Measurements from ENCODE around the gene PNRC2.

DNA sequence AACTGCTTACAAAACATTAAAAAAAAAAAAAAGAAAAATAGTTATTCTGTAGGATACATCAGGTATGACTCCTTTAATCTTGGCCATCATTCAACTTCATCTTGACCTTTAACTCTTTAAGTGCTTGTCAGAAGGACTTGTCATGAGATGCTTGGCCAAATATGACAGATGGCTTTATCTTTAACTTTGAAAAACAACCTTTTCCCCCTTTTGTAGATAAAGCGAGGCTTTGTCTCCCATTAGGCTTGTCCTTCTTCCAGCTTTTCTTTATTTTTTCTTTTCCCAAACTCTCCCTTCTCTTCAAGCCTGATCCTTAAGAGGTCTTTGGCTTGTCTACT lies 18.2 kb downstream of the PNRC2 start:
- TF ChIP-seq, protein P1, sequence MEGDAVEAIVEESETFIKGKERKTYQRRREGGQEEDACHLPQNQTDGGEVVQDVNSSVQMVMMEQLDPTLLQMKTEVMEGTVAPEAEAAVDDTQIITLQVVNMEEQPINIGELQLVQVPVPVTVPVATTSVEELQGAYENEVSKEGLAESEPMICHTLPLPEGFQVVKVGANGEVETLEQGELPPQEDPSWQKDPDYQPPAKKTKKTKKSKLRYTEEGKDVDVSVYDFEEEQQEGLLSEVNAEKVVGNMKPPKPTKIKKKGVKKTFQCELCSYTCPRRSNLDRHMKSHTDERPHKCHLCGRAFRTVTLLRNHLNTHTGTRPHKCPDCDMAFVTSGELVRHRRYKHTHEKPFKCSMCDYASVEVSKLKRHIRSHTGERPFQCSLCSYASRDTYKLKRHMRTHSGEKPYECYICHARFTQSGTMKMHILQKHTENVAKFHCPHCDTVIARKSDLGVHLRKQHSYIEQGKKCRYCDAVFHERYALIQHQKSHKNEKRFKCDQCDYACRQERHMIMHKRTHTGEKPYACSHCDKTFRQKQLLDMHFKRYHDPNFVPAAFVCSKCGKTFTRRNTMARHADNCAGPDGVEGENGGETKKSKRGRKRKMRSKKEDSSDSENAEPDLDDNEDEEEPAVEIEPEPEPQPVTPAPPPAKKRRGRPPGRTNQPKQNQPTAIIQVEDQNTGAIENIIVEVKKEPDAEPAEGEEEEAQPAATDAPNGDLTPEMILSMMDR (IDR thresholded peaks at IDR 0.05) = no peak
- no peak for TF ChIP-seq POLR2A (IDR thresholded peaks at IDR 0.05)
